SU-DHL-6 (cell line): ENCODE measurements around the gene TMC1.
"Not testable (repeated sequence)": the region's sequence is repeated elsewhere in the genome, so short reads cannot be mapped to it uniquely, and the experiment has no call there.

ENCODE experiments used
- H2AFZ ChIP-seq: fragments of 200-600 bp; sonication (generic); 2 replicates; pipeline ENCODE4 v1.6.1; 2014; ENCODE audit warnings: low read depth, mild to moderate bottlenecking, moderate library complexity, mixed read lengths, antibody characterized with exemption, low read length; ENCODE audit not compliant: severe bottlenecking
- H3F3A ChIP-seq: fragments of 200-600 bp; shearing (Covaris generic); 2 replicates; pipeline ENCODE4 v1.6.0; 2016; ENCODE audit warnings: antibody characterized with exemption, mild to moderate bottlenecking; ENCODE audit not compliant: insufficient read depth
- H3K27ac ChIP-seq: fragments of 200-600 bp; sonication (generic); 2 replicates; pipeline ENCODE4 v1.5.1; 2016; ENCODE audit warnings: low read depth, mild to moderate bottlenecking, low read length, moderate library complexity, mixed read lengths
- H3K27me3 ChIP-seq: fragments of 200-600 bp; sonication (generic), shearing (Covaris generic); 2 replicates; pipeline ENCODE4 v1.6.0; 2014; ENCODE audit warnings: mild to moderate bottlenecking, low read length
- H3K36me3 ChIP-seq: fragments of 200-600 bp; sonication (generic); 2 replicates; pipeline ENCODE4 v1.6.1; 2014; ENCODE audit warnings: mild to moderate bottlenecking, low read length, mixed read lengths
- H3K4me2 ChIP-seq: fragments of 300-600, 200-600 bp; shearing (Covaris generic), sonication (generic); 2 replicates; pipeline ENCODE4 v1.6.0; 2014; ENCODE audit warnings: low read length, low read depth, mild to moderate bottlenecking; ENCODE audit not compliant: poor library complexity, severe bottlenecking
- H3K4me3 ChIP-seq: fragments of 200-600 bp; sonication (generic); 2 replicates; pipeline ENCODE4 v1.5.1; 2014; ENCODE audit warnings: antibody characterized with exemption, low read length, mild to moderate bottlenecking, mixed read lengths; ENCODE audit not compliant: insufficient read depth, poor library complexity, severe bottlenecking
- H3K79me2 ChIP-seq: fragments of 200-600 bp; sonication (generic); 2 replicates; pipeline ENCODE4 v1.6.1; 2014; ENCODE audit warnings: mild to moderate bottlenecking, low read length, moderate library complexity; ENCODE audit not compliant: insufficient read depth
- H3K9ac ChIP-seq: fragments of 200-600 bp; sonication (generic); 2 replicates; pipeline ENCODE4 v1.7.0; 2014; ENCODE audit warnings: mild to moderate bottlenecking, low read length
- H3K9me2 ChIP-seq: fragments of 200-600 bp; sonication (generic); replicated peaks from 2 replicates; pipeline ENCODE4 v1.6.1; 2014; ENCODE audit warnings: low read length; ENCODE audit not compliant: insufficient read depth
- H3K9me3 ChIP-seq: fragments of 200-600 bp; sonication (generic); 2 replicates; pipeline ENCODE4 v1.6.1; 2014; ENCODE audit warnings: low read length, mixed read lengths; ENCODE audit not compliant: insufficient read depth
- H4K20me1 ChIP-seq: fragments of 200-600 bp; sonication (generic); 2 replicates; pipeline ENCODE4 v1.6.1; 2014; ENCODE audit warnings: low read depth, mild to moderate bottlenecking, antibody characterized with exemption, low read length, moderate library complexity, mixed read lengths
- EZH2phosphoT487 ChIP-seq: fragments of 200-600 bp; sonication (generic), shearing (Covaris generic); conservative IDR thresholded peaks from 2 replicates; pipeline ENCODE4 v1.6.1; 2018; ENCODE audit warnings: mild to moderate bottlenecking, antibody characterized with exemption, low read length, moderate library complexity, mixed read lengths
- TF ChIP-seq, protein P1 (sequence below): fragments of 200-600 bp; sonication (generic); IDR thresholded peaks from one replicate; pipeline ENCODE4 v1.5.1; 2017; ENCODE audit warnings: antibody characterized with exemption, mild to moderate bottlenecking, low read length, moderate library complexity; ENCODE audit not compliant: insufficient read depth, poor library complexity, severe bottlenecking

Gene TMC1

DNA sequence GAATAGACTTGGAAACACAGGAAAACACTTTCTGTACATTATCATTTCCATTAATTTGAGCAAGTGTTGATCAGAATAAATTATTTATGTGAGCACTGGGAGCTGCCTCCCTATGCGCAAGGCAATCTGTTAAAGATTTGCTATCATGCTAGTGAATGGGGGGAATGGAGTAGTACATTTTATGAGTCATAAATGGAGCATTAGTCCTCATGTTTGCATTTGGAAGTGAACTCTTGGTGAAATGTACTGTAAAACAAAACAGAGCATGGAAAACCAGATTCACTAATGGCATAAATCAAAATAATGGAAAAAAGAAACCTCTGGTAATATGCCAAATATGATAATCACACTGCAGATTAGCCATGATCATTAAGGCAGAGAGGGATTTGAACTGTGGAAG, 40.5 kb upstream of the TMC1 start:
- Histone ChIP-seq H3K36me3 (no peaks in the 10 kb centered on the region), H3K9ac (no peak overlapping the region), H3F3A (no peaks in the 10 kb centered on the region), H3K27me3 (no peaks in the 10 kb centered on the region), H3K4me3 (no peak overlapping the region), H3K9me2 (no peaks in the 10 kb centered on the region), H3K4me2 (no peak overlapping the region), H2AFZ (no peak overlapping the region), H4K20me1 (no peaks in the 10 kb centered on the region), H3K9me3 (no peaks in the 10 kb centered on the region), H3K27ac (no peak overlapping the region), H3K79me2 (no peaks in the 10 kb centered on the region)
- TF ChIP-seq EZH2phosphoT487: no peak
- TF ChIP-seq, protein P1, sequence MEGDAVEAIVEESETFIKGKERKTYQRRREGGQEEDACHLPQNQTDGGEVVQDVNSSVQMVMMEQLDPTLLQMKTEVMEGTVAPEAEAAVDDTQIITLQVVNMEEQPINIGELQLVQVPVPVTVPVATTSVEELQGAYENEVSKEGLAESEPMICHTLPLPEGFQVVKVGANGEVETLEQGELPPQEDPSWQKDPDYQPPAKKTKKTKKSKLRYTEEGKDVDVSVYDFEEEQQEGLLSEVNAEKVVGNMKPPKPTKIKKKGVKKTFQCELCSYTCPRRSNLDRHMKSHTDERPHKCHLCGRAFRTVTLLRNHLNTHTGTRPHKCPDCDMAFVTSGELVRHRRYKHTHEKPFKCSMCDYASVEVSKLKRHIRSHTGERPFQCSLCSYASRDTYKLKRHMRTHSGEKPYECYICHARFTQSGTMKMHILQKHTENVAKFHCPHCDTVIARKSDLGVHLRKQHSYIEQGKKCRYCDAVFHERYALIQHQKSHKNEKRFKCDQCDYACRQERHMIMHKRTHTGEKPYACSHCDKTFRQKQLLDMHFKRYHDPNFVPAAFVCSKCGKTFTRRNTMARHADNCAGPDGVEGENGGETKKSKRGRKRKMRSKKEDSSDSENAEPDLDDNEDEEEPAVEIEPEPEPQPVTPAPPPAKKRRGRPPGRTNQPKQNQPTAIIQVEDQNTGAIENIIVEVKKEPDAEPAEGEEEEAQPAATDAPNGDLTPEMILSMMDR: no peak

DNA sequence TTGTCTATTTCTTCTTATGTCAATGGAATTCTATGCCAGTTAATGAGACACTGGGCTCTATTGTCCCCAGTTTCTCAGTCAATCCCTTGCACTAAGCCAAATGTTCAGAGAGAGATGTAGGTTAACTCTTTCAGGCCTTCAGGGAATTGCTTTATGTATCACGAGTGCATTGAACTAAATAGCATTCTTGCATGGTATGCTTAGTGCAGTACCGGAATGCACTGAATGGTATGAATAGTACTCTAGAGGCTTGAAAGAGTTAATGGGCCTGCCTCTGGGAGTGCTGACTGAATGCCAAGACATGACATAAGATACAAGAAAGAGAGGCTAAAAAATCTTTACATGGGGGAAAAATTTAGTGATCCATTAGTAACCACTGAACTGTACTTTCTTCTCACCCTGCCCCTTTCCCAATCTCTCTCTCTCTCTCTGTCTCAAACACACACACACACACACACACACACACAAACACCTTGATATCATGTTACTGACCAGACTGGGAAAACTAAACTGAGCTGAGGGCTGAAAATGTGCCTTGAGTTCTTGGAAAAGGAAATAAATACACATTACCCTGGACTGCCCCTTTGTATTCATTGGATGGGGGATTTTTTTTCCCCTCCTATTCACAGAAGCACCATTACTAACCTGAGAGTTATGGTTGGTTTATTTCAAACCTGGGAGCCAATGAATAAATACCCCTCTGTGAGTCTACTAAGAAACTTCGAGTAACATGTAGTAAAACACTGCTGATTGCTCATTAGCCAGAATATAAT, 35.4 kb upstream of the TMC1 start:
- Histone ChIP-seq H3K36me3 (no peaks in the 10 kb centered on the region), H3K9ac (no peak overlapping the region), H3K9me2 (no peaks in the 10 kb centered on the region), H4K20me1 (no peaks in the 10 kb centered on the region), H3K27ac (no peak overlapping the region), H3K27me3 (no peaks in the 10 kb centered on the region), H3F3A (no peaks in the 10 kb centered on the region), H3K79me2 (no peaks in the 10 kb centered on the region), H3K4me2 (no peak overlapping the region), H3K9me3 (no peaks in the 10 kb centered on the region), H3K4me3 (no peak overlapping the region), H2AFZ (no peak overlapping the region)
- TF ChIP-seq EZH2phosphoT487: no peak
- TF ChIP-seq, protein P1: no peak

DNA sequence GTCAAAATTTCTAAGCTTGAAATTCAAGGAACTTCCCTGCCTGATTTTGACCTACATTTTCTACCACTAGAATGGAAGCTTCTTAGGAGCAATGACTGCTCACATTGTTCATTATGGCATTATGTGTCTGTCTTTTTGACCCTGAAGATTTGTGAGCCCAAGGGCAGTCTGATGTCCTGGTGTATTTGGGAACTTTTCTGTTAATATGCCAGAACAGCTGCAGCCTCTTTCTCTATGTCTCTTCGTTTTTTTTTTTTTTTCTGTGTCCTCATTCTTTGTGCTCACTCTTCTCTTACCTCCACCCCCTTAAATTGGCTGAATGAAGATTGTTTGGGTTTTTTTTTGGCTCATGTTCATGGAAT, 34.8 kb upstream of the TMC1 start:
- no peak overlapping the region for H3K27ac ChIP-seq
- no peak overlapping the region for H3K9ac ChIP-seq
- no peaks in the 10 kb centered on the region for H3K36me3 ChIP-seq

DNA sequence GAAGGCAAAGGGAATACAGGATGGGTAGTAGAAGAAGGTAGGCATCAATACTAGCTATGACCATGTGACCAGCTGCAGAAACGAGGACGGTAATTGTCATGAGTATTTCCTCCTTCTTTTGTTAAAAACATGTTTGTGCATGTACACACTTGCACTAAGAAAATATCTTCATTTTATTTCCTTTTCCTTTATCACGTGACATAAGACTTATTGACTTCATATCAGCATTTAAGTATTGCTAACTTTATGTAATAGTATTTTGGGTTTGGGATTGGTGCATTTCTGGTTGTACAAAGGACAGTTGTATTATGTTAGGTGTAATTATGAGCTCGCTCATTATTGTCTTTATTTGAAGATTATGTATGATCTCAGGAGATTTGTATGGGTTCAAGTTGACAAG, 33.7 kb upstream of the TMC1 start:
- not testable (repeated sequence) for H3K27me3 ChIP-seq, H4K20me1 ChIP-seq, H3K9me2 ChIP-seq, H3K4me3 ChIP-seq, H3F3A ChIP-seq, H3K4me2 ChIP-seq, H2AFZ ChIP-seq, H3K9ac ChIP-seq, H3K27ac ChIP-seq, H3K36me3 ChIP-seq, H3K9me3 ChIP-seq, H3K79me2 ChIP-seq

More for the DNA sequence above, 34.8 kb upstream of the TMC1 start:
- TF ChIP-seq, protein P1: no peak
- no peak for TF ChIP-seq EZH2phosphoT487
- Histone ChIP-seq H4K20me1 (no peaks in the 10 kb centered on the region), H3F3A (no peaks in the 10 kb centered on the region), H3K4me2 (no peak overlapping the region), H3K27me3 (no peaks in the 10 kb centered on the region), H3K4me3 (no peak overlapping the region), H3K9me2 (no peaks in the 10 kb centered on the region), H3K9me3 (no peaks in the 10 kb centered on the region), H3K79me2 (no peaks in the 10 kb centered on the region), H2AFZ (no peak overlapping the region)
